ENCODE data around the gene PLA2G4F.
A peak's percentile ranks its signal among the peaks of the same experiment; 100 is the strongest.

PLA2G4F gene

GRCh38 chr15:42121021-42121420 is 35.4 kb downstream of the PLA2G4F start:
- H3K4me3 ChIP-seq (ENCODE audit: low read length): no peak overlapping the region
- H3K27me3 ChIP-seq (ENCODE audit: insufficient read depth, low read length): no peaks in the 10 kb centered on the region
- peaks cover 2% of the 10 kb centered on the region; the same call in 1 of the 2 replicates for H3K4me1 ChIP-seq (ENCODE audit: insufficient read depth, low read length)
- H3K27ac ChIP-seq (ENCODE audit: low read length): no peak overlapping the region
- no peaks in the 10 kb centered on the region for H3K36me3 ChIP-seq (ENCODE audit: insufficient read depth, low read depth, low read length)
- no peaks in the 10 kb centered on the region for H3K9me3 ChIP-seq (ENCODE audit: insufficient read depth, low read depth, low read length)
- H3K9ac ChIP-seq (ENCODE audit: low read depth, low read length): no peak overlapping the region

DNA sequence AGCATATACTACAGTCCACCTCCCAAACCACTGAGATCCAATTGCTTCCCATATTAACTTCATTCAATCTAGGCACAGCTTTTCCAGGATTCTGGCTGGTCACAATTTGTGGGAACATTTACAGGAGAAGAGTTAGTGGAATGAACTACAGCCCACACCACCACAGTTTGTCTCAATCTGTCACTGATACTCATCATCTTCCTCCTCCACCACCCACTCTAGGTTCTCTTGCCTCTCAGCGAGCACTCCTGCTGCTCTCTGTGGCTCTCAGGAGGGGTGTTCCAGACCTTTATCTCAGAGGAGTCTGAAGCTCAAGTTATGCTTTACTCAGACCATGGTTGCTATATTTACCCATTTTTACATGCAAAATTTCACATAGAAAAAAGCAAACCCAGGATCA is 36.2 kb downstream of the PLA2G4F start:
- Histone ChIP-seq H3K27ac (ENCODE audit: low read length) (no peak overlapping the region), H3K4me1 (ENCODE audit: insufficient read depth, low read length) (peaks cover 2% of the 10 kb centered on the region; the same call in 1 of the 2 replicates), H3K4me3 (ENCODE audit: low read length) (no peak overlapping the region), H3K9me3 (ENCODE audit: insufficient read depth, low read depth, low read length) (no peaks in the 10 kb centered on the region), H3K27me3 (ENCODE audit: insufficient read depth, low read length) (no peaks in the 10 kb centered on the region), H3K9ac (ENCODE audit: low read depth, low read length) (no peak overlapping the region), H3K36me3 (ENCODE audit: insufficient read depth, low read depth, low read length) (no peaks in the 10 kb centered on the region)

DNA sequence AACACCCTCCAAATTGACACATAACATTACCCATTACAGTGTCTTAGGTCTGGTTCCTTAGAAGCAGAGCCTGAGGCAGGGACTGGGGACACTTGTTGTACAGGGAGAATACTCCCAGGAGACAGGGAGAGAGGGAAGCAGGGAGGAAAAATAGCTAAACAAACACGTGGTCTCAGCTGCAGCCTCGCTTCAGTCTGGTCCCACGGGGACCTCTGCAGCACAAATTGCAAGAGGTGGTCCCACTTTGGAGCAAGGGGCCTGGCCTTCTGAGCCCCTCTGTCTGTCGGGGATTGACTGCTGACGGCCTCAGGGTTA is 37.0 kb downstream of the PLA2G4F start:
- H3K9ac ChIP-seq (ENCODE audit: low read depth, low read length): no peak overlapping the region
- H3K36me3 ChIP-seq (ENCODE audit: insufficient read depth, low read depth, low read length): no peaks in the 10 kb centered on the region
- no peaks in the 10 kb centered on the region for H3K9me3 ChIP-seq (ENCODE audit: insufficient read depth, low read depth, low read length)
- H3K27me3 ChIP-seq (ENCODE audit: insufficient read depth, low read length): no peaks in the 10 kb centered on the region
- H3K27ac ChIP-seq (ENCODE audit: low read length): no peak overlapping the region
- peaks cover 2% of the 10 kb centered on the region; the same call in 1 of the 2 replicates for H3K4me1 ChIP-seq (ENCODE audit: insufficient read depth, low read length)
- H3K4me3 ChIP-seq (ENCODE audit: low read length): no peak overlapping the region

DNA sequence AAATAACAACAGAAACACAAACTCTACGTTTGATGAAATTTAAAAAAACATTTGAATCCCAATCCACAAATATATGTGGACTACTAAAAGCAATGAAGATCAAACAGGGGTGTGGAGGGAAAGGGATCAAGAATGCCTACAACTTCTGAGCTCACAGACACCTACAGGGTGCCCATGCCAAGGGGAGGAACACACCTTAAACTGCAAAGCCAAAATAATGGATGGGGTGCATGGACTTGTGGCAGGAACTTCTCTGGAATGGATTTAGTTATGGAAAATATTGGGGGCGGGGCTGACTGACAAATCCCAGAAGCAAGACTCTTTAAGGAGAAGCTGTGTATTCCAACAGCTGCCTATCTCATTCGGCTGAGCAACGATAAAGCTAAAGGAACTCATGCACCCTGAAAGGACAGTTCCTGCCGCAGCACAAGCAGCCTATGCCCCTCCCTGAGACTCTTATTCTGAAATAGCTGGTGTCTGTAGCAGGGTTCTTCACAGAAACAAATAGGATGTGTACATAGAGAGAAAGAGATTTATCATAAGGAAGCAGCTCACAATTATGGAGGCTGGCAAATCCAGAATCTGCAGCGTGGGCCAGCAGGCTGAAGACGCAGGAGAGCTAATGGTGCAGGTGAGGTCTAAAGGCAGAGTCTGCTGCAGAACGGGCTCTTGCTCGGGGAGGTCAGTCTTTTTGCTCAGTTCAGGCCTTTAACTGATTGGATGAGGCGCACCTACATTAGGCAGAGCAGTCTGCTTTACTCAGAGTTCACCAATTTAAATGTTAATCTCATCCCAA is 37.6 kb downstream of the PLA2G4F start:
- H3K4me3 ChIP-seq (ENCODE audit: low read length): peak overlapping the region; percentile 12; the same call in 1 of the 2 replicates
- peaks cover 2% of the 10 kb centered on the region; the same call in 1 of the 2 replicates for H3K4me1 ChIP-seq (ENCODE audit: insufficient read depth, low read length)
- no peaks in the 10 kb centered on the region for H3K27me3 ChIP-seq (ENCODE audit: insufficient read depth, low read length)
- H3K9ac ChIP-seq (ENCODE audit: low read depth, low read length): no peak overlapping the region
- H3K9me3 ChIP-seq (ENCODE audit: insufficient read depth, low read depth, low read length): no peaks in the 10 kb centered on the region
- no peak overlapping the region for H3K27ac ChIP-seq (ENCODE audit: low read length)
- no peaks in the 10 kb centered on the region for H3K36me3 ChIP-seq (ENCODE audit: insufficient read depth, low read depth, low read length)

DNA sequence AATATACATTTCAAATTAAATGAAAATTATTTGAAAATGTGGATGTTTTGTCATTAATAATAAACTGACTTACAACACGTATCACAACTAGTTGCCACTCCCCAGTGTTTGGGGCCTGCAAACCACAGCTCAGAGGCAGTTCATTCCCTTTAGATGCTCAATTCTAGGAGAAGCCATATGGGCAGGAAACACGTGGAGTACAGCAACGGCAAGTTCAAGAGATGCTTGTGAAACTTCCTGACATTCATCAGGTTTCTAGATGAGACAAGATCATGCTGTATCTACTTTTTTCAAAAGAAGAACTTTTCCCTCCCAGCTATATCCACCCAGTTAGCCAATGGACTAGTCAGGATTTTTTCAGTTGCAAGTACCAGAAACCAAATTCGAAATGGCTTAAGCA is 44.5 kb downstream of the PLA2G4F start:
- no peaks in the 10 kb centered on the region for H3K4me1 ChIP-seq (ENCODE audit: insufficient read depth, low read length)
- no peaks in the 10 kb centered on the region for H3K9me3 ChIP-seq (ENCODE audit: insufficient read depth, low read depth, low read length)
- no peak overlapping the region for H3K9ac ChIP-seq (ENCODE audit: low read depth, low read length)
- no peaks in the 10 kb centered on the region for H3K27me3 ChIP-seq (ENCODE audit: insufficient read depth, low read length)
- H3K27ac ChIP-seq (ENCODE audit: low read length): no peak overlapping the region
- H3K36me3 ChIP-seq (ENCODE audit: insufficient read depth, low read depth, low read length): no peaks in the 10 kb centered on the region
- H3K4me3 ChIP-seq (ENCODE audit: low read length): no peak overlapping the region

GRCh38 chr15:42110367-42110766 is 46.1 kb downstream of the PLA2G4F start:
- Histone ChIP-seq H3K4me1 (ENCODE audit: insufficient read depth, low read length) (no peaks in the 10 kb centered on the region), H3K27ac (ENCODE audit: low read length) (no peak overlapping the region), H3K27me3 (ENCODE audit: insufficient read depth, low read length) (no peaks in the 10 kb centered on the region), H3K36me3 (ENCODE audit: insufficient read depth, low read depth, low read length) (no peaks in the 10 kb centered on the region), H3K4me3 (ENCODE audit: low read length) (no peak overlapping the region), H3K9ac (ENCODE audit: low read depth, low read length) (no peak overlapping the region), H3K9me3 (ENCODE audit: insufficient read depth, low read depth, low read length) (no peaks in the 10 kb centered on the region)

- H3K9ac ChIP-seq (ENCODE audit: low read depth, low read length): no peak overlapping the region
- H3K4me1 ChIP-seq (ENCODE audit: insufficient read depth, low read length): no peaks in the 10 kb centered on the region
- no peak overlapping the region for H3K27ac ChIP-seq (ENCODE audit: low read length)
- no peak overlapping the region for H3K4me3 ChIP-seq (ENCODE audit: low read length)
- no peaks in the 10 kb centered on the region for H3K27me3 ChIP-seq (ENCODE audit: insufficient read depth, low read length)
- no peaks in the 10 kb centered on the region for H3K36me3 ChIP-seq (ENCODE audit: insufficient read depth, low read depth, low read length)
- H3K9me3 ChIP-seq (ENCODE audit: insufficient read depth, low read depth, low read length): no peaks in the 10 kb centered on the region
Observed at GRCh38 chr15:42108806-42109205, 47.6 kb downstream of the PLA2G4F start.

GRCh38 chr15:42108189-42108588 is 48.2 kb downstream of the PLA2G4F start:
- Histone ChIP-seq H3K27ac (ENCODE audit: low read length) (no peak overlapping the region), H3K4me1 (ENCODE audit: insufficient read depth, low read length) (no peaks in the 10 kb centered on the region), H3K4me3 (ENCODE audit: low read length) (no peak overlapping the region), H3K36me3 (ENCODE audit: insufficient read depth, low read depth, low read length) (no peaks in the 10 kb centered on the region), H3K9me3 (ENCODE audit: insufficient read depth, low read depth, low read length) (no peaks in the 10 kb centered on the region), H3K9ac (ENCODE audit: low read depth, low read length) (no peak overlapping the region), H3K27me3 (ENCODE audit: insufficient read depth, low read length) (no peaks in the 10 kb centered on the region)

DNA sequence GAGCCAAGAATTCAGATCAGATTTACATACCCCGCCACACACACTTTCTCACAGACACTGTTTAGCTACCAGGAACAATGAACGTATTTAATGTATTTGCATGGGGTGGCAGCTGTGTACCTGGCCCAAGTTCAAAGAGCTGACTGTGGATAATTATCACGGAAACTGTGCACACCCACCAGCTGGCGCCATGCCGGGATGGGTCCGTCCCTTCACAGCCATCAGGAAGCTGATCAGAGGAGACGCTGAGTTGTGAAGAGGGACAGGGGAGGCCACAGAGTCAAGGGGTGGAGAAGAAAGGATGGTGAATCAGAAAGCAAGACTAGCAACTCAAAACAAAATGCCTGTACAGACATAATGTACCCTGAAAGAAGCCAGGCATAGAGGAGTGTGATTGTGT is 49.0 kb downstream of the PLA2G4F start:
- H3K9me3 ChIP-seq (ENCODE audit: insufficient read depth, low read depth, low read length): no peaks in the 10 kb centered on the region
- no peaks in the 10 kb centered on the region for H3K27me3 ChIP-seq (ENCODE audit: insufficient read depth, low read length)
- H3K27ac ChIP-seq (ENCODE audit: low read length): no peak overlapping the region
- no peaks in the 10 kb centered on the region for H3K4me1 ChIP-seq (ENCODE audit: insufficient read depth, low read length)
- H3K36me3 ChIP-seq (ENCODE audit: insufficient read depth, low read depth, low read length): no peaks in the 10 kb centered on the region
- H3K9ac ChIP-seq (ENCODE audit: low read depth, low read length): no peak overlapping the region
- no peak overlapping the region for H3K4me3 ChIP-seq (ENCODE audit: low read length)

GRCh38 chr15:42106288-42106687 is 50.1 kb downstream of the PLA2G4F start:
- no peaks in the 10 kb centered on the region for H3K9me3 ChIP-seq (ENCODE audit: insufficient read depth, low read depth, low read length)
- H3K4me1 ChIP-seq (ENCODE audit: insufficient read depth, low read length): no peaks in the 10 kb centered on the region
- H3K4me3 ChIP-seq (ENCODE audit: low read length): no peak overlapping the region
- H3K27me3 ChIP-seq (ENCODE audit: insufficient read depth, low read length): no peaks in the 10 kb centered on the region
- H3K36me3 ChIP-seq (ENCODE audit: insufficient read depth, low read depth, low read length): no peaks in the 10 kb centered on the region
- H3K27ac ChIP-seq (ENCODE audit: low read length): no peak overlapping the region
- H3K9ac ChIP-seq (ENCODE audit: low read depth, low read length): no peak overlapping the region

DNA sequence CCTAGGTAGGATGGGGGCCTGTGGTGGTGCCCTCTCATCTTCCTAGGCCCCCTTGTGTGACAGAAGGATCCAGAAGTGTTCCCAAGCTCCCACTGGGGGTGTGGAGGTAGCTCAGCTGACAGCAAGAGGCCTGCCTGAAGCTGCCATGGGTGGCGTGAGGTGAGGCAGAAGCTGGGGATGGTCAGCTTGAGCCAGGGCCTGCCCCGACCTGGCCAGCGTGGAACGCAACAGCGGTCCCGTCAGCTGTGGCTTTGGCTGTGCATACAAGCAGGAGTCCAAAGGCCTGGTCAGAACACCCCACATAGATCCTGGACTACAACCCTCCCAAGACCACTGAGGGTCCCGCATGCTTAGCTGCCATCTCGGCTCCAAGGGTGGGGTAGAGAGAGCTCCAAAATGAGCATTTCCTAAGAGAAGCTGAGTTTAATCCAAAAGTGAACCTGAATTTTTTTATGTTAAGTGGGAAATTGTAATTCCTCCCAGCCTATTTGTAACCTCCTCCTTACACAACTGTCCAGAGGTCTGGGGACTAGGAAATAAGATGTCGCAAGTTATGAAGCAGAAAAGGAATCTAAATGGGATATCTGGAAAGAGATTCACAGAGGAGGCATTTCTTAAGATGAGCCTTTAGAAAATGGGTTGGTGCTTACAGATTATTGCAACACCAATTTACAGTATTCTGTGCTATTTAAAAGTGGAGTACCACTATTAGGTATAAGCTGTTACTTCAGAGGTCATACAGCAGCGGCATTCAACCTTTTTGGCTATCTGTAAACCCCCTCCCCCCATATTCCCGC is 52.1 kb downstream of the PLA2G4F start:
- Histone ChIP-seq H3K27ac (ENCODE audit: low read length) (no peak overlapping the region), H3K4me3 (ENCODE audit: low read length) (no peak overlapping the region), H3K9ac (ENCODE audit: low read depth, low read length) (no peak overlapping the region), H3K27me3 (ENCODE audit: insufficient read depth, low read length) (no peaks in the 10 kb centered on the region), H3K4me1 (ENCODE audit: insufficient read depth, low read length) (no peaks in the 10 kb centered on the region; the same call in 1 of the 2 replicates), H3K9me3 (ENCODE audit: insufficient read depth, low read depth, low read length) (no peaks in the 10 kb centered on the region), H3K36me3 (ENCODE audit: insufficient read depth, low read depth, low read length) (no peaks in the 10 kb centered on the region)

Data from iPS-20b (cell line).